ENCODE measurements around the gene RYR3.

RYR3 gene

DNA sequence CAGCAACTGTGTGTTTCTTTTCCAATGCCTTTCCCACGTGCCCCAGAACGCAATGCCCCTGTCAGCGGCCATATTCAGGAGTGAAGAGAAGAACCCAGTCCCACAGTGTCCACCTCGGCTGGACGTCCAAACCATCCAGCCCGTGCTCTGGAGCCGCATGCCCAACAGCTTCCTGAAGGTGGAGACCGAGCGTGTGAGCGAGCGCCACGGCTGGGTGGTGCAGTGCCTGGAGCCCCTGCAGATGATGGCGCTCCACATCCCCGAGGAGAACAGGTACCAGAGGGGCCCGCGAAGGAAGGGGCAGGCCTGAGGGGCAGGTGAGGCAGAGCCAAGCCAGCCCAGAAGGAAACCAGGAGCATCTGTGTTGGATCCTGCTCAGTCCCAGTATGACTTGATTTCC is 349.4 kb downstream of the RYR3 start:
- no peaks in the 10 kb centered on the region for H4K20me1 ChIP-seq (ENCODE audit: insufficient read depth)
- no peaks in the 10 kb centered on the region for H3K4me1 ChIP-seq (ENCODE audit: low read depth, poor library complexity, severe bottlenecking)
- H3K4me2 ChIP-seq, result no peak overlapping the region
- H2AFZ ChIP-seq (ENCODE audit: low read depth), result no peak overlapping the region
- TF ChIP-seq, protein P1, sequence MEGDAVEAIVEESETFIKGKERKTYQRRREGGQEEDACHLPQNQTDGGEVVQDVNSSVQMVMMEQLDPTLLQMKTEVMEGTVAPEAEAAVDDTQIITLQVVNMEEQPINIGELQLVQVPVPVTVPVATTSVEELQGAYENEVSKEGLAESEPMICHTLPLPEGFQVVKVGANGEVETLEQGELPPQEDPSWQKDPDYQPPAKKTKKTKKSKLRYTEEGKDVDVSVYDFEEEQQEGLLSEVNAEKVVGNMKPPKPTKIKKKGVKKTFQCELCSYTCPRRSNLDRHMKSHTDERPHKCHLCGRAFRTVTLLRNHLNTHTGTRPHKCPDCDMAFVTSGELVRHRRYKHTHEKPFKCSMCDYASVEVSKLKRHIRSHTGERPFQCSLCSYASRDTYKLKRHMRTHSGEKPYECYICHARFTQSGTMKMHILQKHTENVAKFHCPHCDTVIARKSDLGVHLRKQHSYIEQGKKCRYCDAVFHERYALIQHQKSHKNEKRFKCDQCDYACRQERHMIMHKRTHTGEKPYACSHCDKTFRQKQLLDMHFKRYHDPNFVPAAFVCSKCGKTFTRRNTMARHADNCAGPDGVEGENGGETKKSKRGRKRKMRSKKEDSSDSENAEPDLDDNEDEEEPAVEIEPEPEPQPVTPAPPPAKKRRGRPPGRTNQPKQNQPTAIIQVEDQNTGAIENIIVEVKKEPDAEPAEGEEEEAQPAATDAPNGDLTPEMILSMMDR (conservative IDR thresholded peaks at IDR 0.05; ENCODE audit: low read depth, low read length), result no peak
- no peaks in the 10 kb centered on the region for H3K79me2 ChIP-seq (ENCODE audit: insufficient read depth, low read depth)
- H3K27ac ChIP-seq, result no peak overlapping the region
- H3K27me3 ChIP-seq (ENCODE audit: insufficient read depth, low read depth), result no peaks in the 10 kb centered on the region
- H3K9ac ChIP-seq, result no peak overlapping the region
- H3K36me3 ChIP-seq (ENCODE audit: insufficient read depth), result no peaks in the 10 kb centered on the region
- no peak overlapping the region for H3K4me3 ChIP-seq (IDR thresholded peaks at IDR 0.05; ENCODE audit: insufficient read depth, low read depth, low read length)

- H3K27ac ChIP-seq, result no peak overlapping the region
- TF ChIP-seq, protein P1 (conservative IDR thresholded peaks at IDR 0.05; ENCODE audit: low read depth, low read length), result no peak
- no peaks in the 10 kb centered on the region for H4K20me1 ChIP-seq (ENCODE audit: insufficient read depth)
- no peak overlapping the region for H3K4me2 ChIP-seq
- no peaks in the 10 kb centered on the region for H3K36me3 ChIP-seq (ENCODE audit: insufficient read depth)
- no peak overlapping the region for H3K9ac ChIP-seq
- no peaks in the 10 kb centered on the region for H3K79me2 ChIP-seq (ENCODE audit: insufficient read depth, low read depth)
- H3K4me1 ChIP-seq (ENCODE audit: low read depth, poor library complexity, severe bottlenecking), result no peaks in the 10 kb centered on the region
- H3K27me3 ChIP-seq (ENCODE audit: insufficient read depth, low read depth), result no peaks in the 10 kb centered on the region
- H2AFZ ChIP-seq (ENCODE audit: low read depth), result no peak overlapping the region
- no peak overlapping the region for H3K4me3 ChIP-seq (IDR thresholded peaks at IDR 0.05; ENCODE audit: insufficient read depth, low read depth, low read length)
Measured at GRCh38 chr15:33662014-33662413, 351.2 kb downstream of the RYR3 start.

- H4K20me1 ChIP-seq (ENCODE audit: insufficient read depth), result no peaks in the 10 kb centered on the region
- no peaks in the 10 kb centered on the region for H3K36me3 ChIP-seq (ENCODE audit: insufficient read depth)
- H3K4me2 ChIP-seq, result no peak overlapping the region
- H3K79me2 ChIP-seq (ENCODE audit: insufficient read depth, low read depth), result no peaks in the 10 kb centered on the region
- H2AFZ ChIP-seq (ENCODE audit: low read depth), result no peak overlapping the region
- H3K27ac ChIP-seq, result no peak overlapping the region
- H3K27me3 ChIP-seq (ENCODE audit: insufficient read depth, low read depth), result no peaks in the 10 kb centered on the region
- H3K4me3 ChIP-seq (IDR thresholded peaks at IDR 0.05; ENCODE audit: insufficient read depth, low read depth, low read length), result no peak overlapping the region
- no peak overlapping the region for H3K9ac ChIP-seq
- TF ChIP-seq, protein P1 (conservative IDR thresholded peaks at IDR 0.05; ENCODE audit: low read depth, low read length), result no peak
- H3K4me1 ChIP-seq (ENCODE audit: low read depth, poor library complexity, severe bottlenecking), result no peaks in the 10 kb centered on the region
Measured at GRCh38 chr15:33664947-33665346, 354.2 kb downstream of the RYR3 start.

- H3K4me3 ChIP-seq (IDR thresholded peaks at IDR 0.05; ENCODE audit: insufficient read depth, low read depth, low read length), result no peak overlapping the region
- H3K36me3 ChIP-seq (ENCODE audit: insufficient read depth), result no peaks in the 10 kb centered on the region
- no peak overlapping the region for H3K27ac ChIP-seq
- no peaks in the 10 kb centered on the region for H3K27me3 ChIP-seq (ENCODE audit: insufficient read depth, low read depth)
- no peak overlapping the region for H3K4me2 ChIP-seq
- no peak overlapping the region for H2AFZ ChIP-seq (ENCODE audit: low read depth)
- H4K20me1 ChIP-seq (ENCODE audit: insufficient read depth), result no peaks in the 10 kb centered on the region
- TF ChIP-seq, protein P1 (conservative IDR thresholded peaks at IDR 0.05; ENCODE audit: low read depth, low read length), result no peak
- H3K4me1 ChIP-seq (ENCODE audit: low read depth, poor library complexity, severe bottlenecking), result no peaks in the 10 kb centered on the region
- H3K9ac ChIP-seq, result no peak overlapping the region
- H3K79me2 ChIP-seq (ENCODE audit: insufficient read depth, low read depth), result no peaks in the 10 kb centered on the region
Measured at GRCh38 chr15:33670567-33670966, 359.8 kb downstream of the RYR3 start.
